GM19397 (cell line): ENCODE results near the gene MED16.
A peak's percentile ranks its signal among the peaks of the same experiment; 100 is the strongest.

Source experiments
- ATAC-seq: cut with Tn5 transposase; IDR thresholded peaks from one replicate; pipeline ENCODE4 v1.9.1; 2021; ENCODE audit warnings: mild to moderate bottlenecking, moderate library complexity; ENCODE audit not compliant: unreplicated experiment

Gene MED16

GRCh38 chr19:912181-913079 lies 19.4 kb upstream of the MED16 start:
- peak; percentile 16 for ATAC-seq

- ATAC-seq: no peak
Measured at GRCh38 chr19:911197-912033, 18.4 kb upstream of the MED16 start.

GRCh38 chr19:907183-907853 lies 14.3 kb upstream of the MED16 start:
- no peak for ATAC-seq

- ATAC-seq: no peak
Measured at GRCh38 chr19:906480-906879, 13.5 kb upstream of the MED16 start.

GRCh38 chr19:904545-904944 lies 11.6 kb upstream of the MED16 start:
- ATAC-seq: no peak

- ATAC-seq: no peak
Measured at GRCh38 chr19:903266-903797, 10.3 kb upstream of the MED16 start.

GRCh38 chr19:902446-903226 lies 9.6 kb upstream of the MED16 start:
- ATAC-seq: no peak

GRCh38 chr19:902093-902370 lies 9.0 kb upstream of the MED16 start:
- ATAC-seq: no peak

- ATAC-seq: no peak
Measured at GRCh38 chr19:901216-902092, 8.5 kb upstream of the MED16 start.

GRCh38 chr19:900302-901111 lies 7.5 kb upstream of the MED16 start:
- no peak for ATAC-seq

GRCh38 chr19:900043-900301 lies 7.0 kb upstream of the MED16 start:
- no peak for ATAC-seq

- no peak for ATAC-seq
Measured at GRCh38 chr19:899336-900042, 6.5 kb upstream of the MED16 start.

- ATAC-seq: no peak
Measured at GRCh38 chr19:898663-899062, 5.7 kb upstream of the MED16 start.

- no peak for ATAC-seq
Measured at GRCh38 chr19:897442-898039, 4.6 kb upstream of the MED16 start.

GRCh38 chr19:896999-897398 lies 4.0 kb upstream of the MED16 start:
- ATAC-seq: no peak

GRCh38 chr19:896434-896833 lies 3.4 kb upstream of the MED16 start:
- ATAC-seq: no peak

- no peak for ATAC-seq
Measured at GRCh38 chr19:892243-892893, 619 bp downstream of the MED16 start.
